Activated B cell treated with CpG ODN at 0.5 μM for 24 hours (primary cell): ENCODE measurements around the gene EIF1AD. TPM values are rescaled to one million over a fixed set of nuclear protein-coding genes. Genes with fewer than 3 reads are reported as not detected.

ENCODE experiments used
- ATAC-seq: fragments of 200-7000 bp; cut with Tn5 transposase; one replicate; pipeline ENCODE4 v1.10.0; 2021; ENCODE audit warnings: low read depth, mild to moderate bottlenecking, moderate library complexity
- CTCF ChIA-PET: fragments of 350-600 bp; sonication (Branson Sonifier 250); formaldehyde crosslinking; loops from one replicate; lab custom pipeline; 2021; ENCODE audit warnings: antibody characterized with exemption; lab: Charles Lee
- POLR2A ChIA-PET: fragments of 350-600 bp; sonication (Branson Sonifier 250); formaldehyde crosslinking; loops from one replicate; lab custom pipeline; 2021; ENCODE audit warnings: antibody characterized with exemption; lab: Charles Lee
- DNase-seq: peaks from one replicate; pipeline ENCODE4 v3.0.0; 2022
- H3K27ac Mint-ChIP-seq: one replicate; pipeline ENCODE4 v1.8.0; 2020; ENCODE audit warnings: mixed read lengths
- H3K27me3 Mint-ChIP-seq: one replicate; pipeline ENCODE4 v1.8.0; 2021; ENCODE audit warnings: mixed read lengths
- H3K36me3 Mint-ChIP-seq: one replicate; pipeline ENCODE4 v1.8.0; 2021; ENCODE audit warnings: low read depth, mixed read lengths
- H3K4me1 Mint-ChIP-seq: one replicate; pipeline ENCODE4 v1.8.0; 2021; ENCODE audit warnings: mixed read lengths
- H3K4me3 Mint-ChIP-seq: one replicate; pipeline ENCODE4 v1.8.0; 2020; ENCODE audit warnings: mild to moderate bottlenecking, mixed read lengths
- H3K9me3 Mint-ChIP-seq: one replicate; pipeline ENCODE4 v1.8.0; 2020; ENCODE audit warnings: mixed read lengths
- CTCF ChIP-seq: fragments of 200-600 bp; IDR thresholded peaks from one replicate; pipeline ENCODE4 v1.8.0; 2022; ENCODE audit warnings: antibody characterized with exemption, mild to moderate bottlenecking
- intact Hi-C: fragments of 100-400 bp; cut with micrococcal nuclease; formaldehyde crosslinking; loops from one replicate; pipeline ENCODE4 v1.15.1; 2024
- total RNA-seq: library from RNA; stranded (reverse); gene quantifications from 2 replicates; pipeline ENCODE4 v1.2.3, GENCODE V29; 2022

EIF1AD gene
- total RNA-seq, 1 donor from 2014 or later, result 58.9 TPM

GRCh38 chr11:66008095-66008467 is 6.1 kb upstream of the EIF1AD start:
- no peak overlapping the region for H3K4me3 Mint-ChIP-seq
- no peak overlapping the region for H3K27ac Mint-ChIP-seq

GRCh38 chr11:66007201-66007634 is 5.3 kb upstream of the EIF1AD start:
- intact Hi-C loops, result loop anchor here (1.0 kb wide), 1 partner anchor 15 kb away; no protein-coding TSS in a partner anchor
- POLR2A ChIA-PET, result interaction anchor here (0.5 kb wide), 1 partner anchor 69 kb away, joined by 3 read pairs; no protein-coding TSS in a partner anchor
- H3K27ac Mint-ChIP-seq, result no peak overlapping the region
- ATAC-seq (no peak), DNase-seq (no peak)
- no peak overlapping the region for H3K4me3 Mint-ChIP-seq
- H3K36me3 Mint-ChIP-seq, result peaks cover 36% of the 10 kb centered on the region
- no peaks in the 10 kb centered on the region for H3K9me3 Mint-ChIP-seq
- peaks cover 12% of the 10 kb centered on the region for H3K4me1 Mint-ChIP-seq
- H3K27me3 Mint-ChIP-seq, result peaks cover 8% of the 10 kb centered on the region
- TF ChIP-seq CTCF, result no peak
- CTCF ChIA-PET, result interaction anchor here (3.4 kb wide), 1 partner anchor 16 kb away, joined by 13 read pairs; no protein-coding TSS in a partner anchor

More at GRCh38 chr11:66008095-66008467, 6.1 kb upstream of the EIF1AD start:
- intact Hi-C loops, result no loop called here
- no peak for ATAC-seq
- ChIA-PET CTCF (interaction anchor here (1.1 to 3.4 kb wide), 2 partner anchors 15 to 37 kb away, joined by 3 to 13 read pairs; no protein-coding TSS in a partner anchor), POLR2A (interaction anchor here (1.1 kb wide), 1 partner anchor 150 kb away, joined by 3 read pairs; no protein-coding TSS in a partner anchor)
- peaks cover 9% of the 10 kb centered on the region for H3K27me3 Mint-ChIP-seq
- TF ChIP-seq CTCF, result no peak
- peaks cover 32% of the 10 kb centered on the region for H3K36me3 Mint-ChIP-seq
- peaks cover 5% of the 10 kb centered on the region for H3K4me1 Mint-ChIP-seq
- DNase-seq, result no peak
- H3K9me3 Mint-ChIP-seq, result no peaks in the 10 kb centered on the region

- no peak for TF ChIP-seq CTCF
- POLR2A ChIA-PET, result no interaction called here
- no peak overlapping the region for H3K27ac Mint-ChIP-seq
- peaks cover 40% of the 10 kb centered on the region for H3K36me3 Mint-ChIP-seq
- CTCF ChIA-PET, result interaction anchor here (3.4 kb wide), 1 partner anchor 16 kb away, joined by 13 read pairs; no protein-coding TSS in a partner anchor
- ATAC-seq (no peak), DNase-seq (no peak)
- no peak overlapping the region for H3K4me3 Mint-ChIP-seq
- intact Hi-C loops, result loop anchor here (1.0 kb wide), 1 partner anchor 15 kb away; no protein-coding TSS in a partner anchor
- H3K4me1 Mint-ChIP-seq, result peaks cover 16% of the 10 kb centered on the region
- H3K27me3 Mint-ChIP-seq, result peaks cover 8% of the 10 kb centered on the region
- H3K9me3 Mint-ChIP-seq, result no peaks in the 10 kb centered on the region
Observed at GRCh38 chr11:66006891-66007176, 4.9 kb upstream of the EIF1AD start.

- ChIA-PET CTCF (no interaction called here), POLR2A (interaction anchor here (0.5 to 0.6 kb wide), 2 partner anchors 16 to 165 kb away, joined by 3 read pairs; no protein-coding TSS in a partner anchor)
- H3K4me1 Mint-ChIP-seq, result peaks cover 21% of the 10 kb centered on the region
- ATAC-seq (no peak), DNase-seq (no peak)
- no peak overlapping the region for H3K4me3 Mint-ChIP-seq
- no peak for TF ChIP-seq CTCF
- H3K9me3 Mint-ChIP-seq, result no peaks in the 10 kb centered on the region
- H3K36me3 Mint-ChIP-seq, result peaks cover 44% of the 10 kb centered on the region
- peaks cover 5% of the 10 kb centered on the region for H3K27me3 Mint-ChIP-seq
- no peak overlapping the region for H3K27ac Mint-ChIP-seq
- intact Hi-C loops, result no loop called here
Observed at GRCh38 chr11:66006134-66006890, 4.4 kb upstream of the EIF1AD start.

- peaks cover 34% of the 10 kb centered on the region for H3K4me1 Mint-ChIP-seq
- intact Hi-C loops, result loop anchor here (5.0 kb wide), 1 partner anchor 342 kb away; the partner anchor contains the start of gene RELA
- no peaks in the 10 kb centered on the region for H3K9me3 Mint-ChIP-seq
- no peak for TF ChIP-seq CTCF
- peaks cover 58% of the 10 kb centered on the region for H3K36me3 Mint-ChIP-seq
- CTCF ChIA-PET, result interaction anchor here (1.5 kb wide), 1 partner anchor 41 kb away, joined by 5 read pairs; no protein-coding TSS in a partner anchor
- DNase-seq (no peak), ATAC-seq (no peak)
- POLR2A ChIA-PET, result no interaction called here
- H3K4me3 Mint-ChIP-seq, result peak overlapping the region; percentile 15
- H3K27me3 Mint-ChIP-seq, result no peaks in the 10 kb centered on the region
- H3K27ac Mint-ChIP-seq, result no peak overlapping the region
Observed at GRCh38 chr11:66004186-66004585, 2.2 kb upstream of the EIF1AD start.
